D721Med (cell line): ENCODE data around the gene ATP6V0D1.
A peak's percentile ranks its signal among the peaks of the same experiment; 100 is the strongest.

Experiments
- DNase-seq: peaks from one replicate; pipeline ENCODE4 v3.0.0; 2011; ENCODE audit warnings: low spot score; ENCODE audit not compliant: insufficient read length
- FAIRE-seq: peaks from 2 replicates; lab custom pipeline; 2011; peaks lifted over from hg19 to GRCh38; lab: Jason Lieb, UNC
- TF ChIP-seq, protein P1 (sequence below): IDR thresholded peaks from 2 replicates; pipeline ENCODE4 v1.5.1; 2012; ENCODE audit warnings: mild to moderate bottlenecking, control low read depth; ENCODE audit not compliant: insufficient read depth; ENCODE audit errors: missing control alignments

The ATP6V0D1 gene

GRCh38 chr16:67480833-67481560 is at the start of gene ATP6V0D1:
Gene ATP6V0D1, minus strand, starts transcription at chr16:67481157. Its CDS starts 71 bp downstream, at chr16:67481086.
- FAIRE-seq (no peak), DNase-seq (peak; percentile 66)
- TF ChIP-seq, protein P1, sequence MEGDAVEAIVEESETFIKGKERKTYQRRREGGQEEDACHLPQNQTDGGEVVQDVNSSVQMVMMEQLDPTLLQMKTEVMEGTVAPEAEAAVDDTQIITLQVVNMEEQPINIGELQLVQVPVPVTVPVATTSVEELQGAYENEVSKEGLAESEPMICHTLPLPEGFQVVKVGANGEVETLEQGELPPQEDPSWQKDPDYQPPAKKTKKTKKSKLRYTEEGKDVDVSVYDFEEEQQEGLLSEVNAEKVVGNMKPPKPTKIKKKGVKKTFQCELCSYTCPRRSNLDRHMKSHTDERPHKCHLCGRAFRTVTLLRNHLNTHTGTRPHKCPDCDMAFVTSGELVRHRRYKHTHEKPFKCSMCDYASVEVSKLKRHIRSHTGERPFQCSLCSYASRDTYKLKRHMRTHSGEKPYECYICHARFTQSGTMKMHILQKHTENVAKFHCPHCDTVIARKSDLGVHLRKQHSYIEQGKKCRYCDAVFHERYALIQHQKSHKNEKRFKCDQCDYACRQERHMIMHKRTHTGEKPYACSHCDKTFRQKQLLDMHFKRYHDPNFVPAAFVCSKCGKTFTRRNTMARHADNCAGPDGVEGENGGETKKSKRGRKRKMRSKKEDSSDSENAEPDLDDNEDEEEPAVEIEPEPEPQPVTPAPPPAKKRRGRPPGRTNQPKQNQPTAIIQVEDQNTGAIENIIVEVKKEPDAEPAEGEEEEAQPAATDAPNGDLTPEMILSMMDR, result peak; percentile 79

DNA sequence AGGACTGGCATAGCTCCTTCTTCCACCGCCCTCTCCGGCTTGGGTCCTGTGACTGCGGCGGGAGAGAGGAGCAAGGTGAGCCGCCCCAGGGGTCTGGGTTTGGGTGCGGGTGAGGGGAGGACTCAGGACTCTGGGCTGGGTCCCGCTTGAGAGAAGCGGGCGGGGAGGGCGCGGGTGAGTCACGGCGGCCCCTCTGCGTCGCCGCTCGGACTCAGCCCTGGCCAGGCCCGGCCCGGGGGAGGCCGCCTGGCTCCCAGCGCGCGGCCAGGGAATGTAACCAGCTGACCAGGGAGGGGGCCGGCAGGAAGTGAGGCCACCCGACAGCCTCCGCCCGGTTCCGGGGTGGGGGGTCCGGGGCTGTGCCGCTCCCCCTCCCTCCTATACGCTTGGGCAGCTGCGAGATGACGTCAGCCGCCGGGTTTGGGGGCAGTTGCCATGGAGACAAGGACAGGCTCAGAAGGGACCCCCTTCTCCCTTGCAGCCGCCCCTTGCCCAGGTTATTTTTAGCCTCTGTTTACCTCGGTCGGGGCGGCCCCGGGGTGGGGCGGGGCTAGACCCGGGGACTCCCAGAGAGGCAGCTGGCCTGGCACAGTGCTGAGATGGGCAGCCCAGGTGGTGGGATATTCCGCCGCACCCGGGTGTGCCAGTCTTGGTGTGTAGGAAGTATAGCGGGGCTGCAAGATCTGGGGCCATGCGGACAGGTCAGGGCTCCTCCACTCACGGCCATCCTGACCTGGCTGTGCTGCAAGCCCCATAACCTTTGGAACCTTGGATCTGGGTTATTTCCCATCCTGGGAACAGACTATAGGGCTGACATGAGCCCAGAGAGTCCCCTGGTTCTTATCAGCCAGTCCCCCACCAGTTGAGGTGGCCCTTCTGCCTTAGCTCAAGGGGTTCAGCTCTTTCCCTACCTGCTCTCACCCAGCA is 49.3 kb upstream of the ATP6V0D1 start:
- DNase-seq, result no peak
- TF ChIP-seq, protein P1, result no peak
- no peak for FAIRE-seq

DNA sequence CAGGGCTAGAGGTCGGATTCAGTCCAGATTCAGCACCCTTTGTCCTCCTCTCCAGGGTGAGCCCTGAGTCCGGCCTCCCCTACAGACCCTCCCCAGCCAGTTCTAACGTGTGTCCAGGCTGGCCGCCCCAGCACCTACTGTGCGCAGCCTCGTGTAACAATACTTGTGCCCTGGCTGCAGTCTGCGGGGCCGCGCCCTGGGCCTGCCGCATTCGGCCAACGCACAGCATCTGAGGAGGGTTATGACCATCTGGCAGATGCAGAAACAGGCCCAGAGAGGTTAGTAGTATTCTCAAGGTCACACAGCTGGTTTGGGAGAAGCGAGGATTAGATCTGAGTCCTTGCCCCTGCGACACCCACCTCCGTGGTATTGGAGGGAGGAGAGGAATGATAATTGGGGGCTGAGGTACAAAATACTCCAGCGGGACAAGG is 48.6 kb upstream of the ATP6V0D1 start:
- FAIRE-seq, result no peak
- TF ChIP-seq, protein P1, result no peak
- no peak for DNase-seq

GRCh38 chr16:67528870-67529581 is 48.1 kb upstream of the ATP6V0D1 start:
- TF ChIP-seq, protein P1, result no peak
- FAIRE-seq, result no peak
- peak; percentile 57 for DNase-seq

- DNase-seq, result peak; percentile 72
- FAIRE-seq, result no peak
- TF ChIP-seq, protein P1, result no peak
Measured at GRCh38 chr16:67528222-67528869, 47.4 kb upstream of the ATP6V0D1 start, which contains the start of gene RIPOR1. Gene RIPOR1, plus strand, starts transcription at chr16:67528829. Its CDS starts 9,618 bp downstream, at chr16:67538447.

GRCh38 chr16:67526149-67526791 is 45.3 kb upstream of the ATP6V0D1 start:
- FAIRE-seq (no peak), DNase-seq (no peak)
- TF ChIP-seq, protein P1, result no peak
